ENCODE data around the gene SPANXD.

- TF ChIP-seq POLR2A (IDR thresholded peaks at IDR 0.05) (no peak), CTCF (IDR thresholded peaks at IDR 0.05) (no peak)
Observed at GRCh38 chrX:141662781-141663180, 35.8 kb downstream of the SPANXD start.

Data from testis (tissue), 2 donors.